Bronchial epithelial cell (primary cell): Measurements from ENCODE around the gene CTDP1. TPM values are rescaled to one million over a fixed set of nuclear protein-coding genes. Genes with fewer than 3 reads are reported as not detected.
A peak's percentile ranks its signal among the peaks of the same experiment; 100 is the strongest.

Experiments used
- DNase-seq: peaks from one replicate; pipeline ENCODE4 v3.0.0-alpha.2; 2010; ENCODE audit warnings: low read depth
- FAIRE-seq: peaks from 2 replicates; lab custom pipeline; 2011; peaks lifted over from hg19 to GRCh38; lab: Jason Lieb, UNC
- H3K27me3 ChIP-seq: 2 replicates; pipeline ENCODE4 v1.5.1; 2011; ENCODE audit warnings: low read length; ENCODE audit not compliant: control insufficient read depth, insufficient read depth
- H3K36me3 ChIP-seq: 2 replicates; pipeline ENCODE4 v1.5.1; 2011; ENCODE audit warnings: low read length; ENCODE audit not compliant: control insufficient read depth, insufficient read depth
- H3K4me3 ChIP-seq: 2 replicates; pipeline ENCODE4 v1.5.1; 2011; ENCODE audit warnings: mild to moderate bottlenecking, low read depth, low read length, control low read depth
- total RNA-seq: library from RNA; depleted of rRNA; stranded (reverse); fragments of >200 nt; gene quantifications from 2 replicates; pipeline ENCODE4 v1.2.1, GENCODE V29; 2014
- TF ChIP-seq, protein P1 (sequence below): IDR thresholded peaks from 2 replicates; pipeline ENCODE4 v1.5.1; 2011; ENCODE audit warnings: mild to moderate bottlenecking, moderate library complexity, low read length, control low read depth, inconsistent platforms; ENCODE audit not compliant: insufficient read depth, severe bottlenecking

CTDP1 gene
- total RNA-seq, 1 donor from 2014 or later: 27.1 TPM

DNA sequence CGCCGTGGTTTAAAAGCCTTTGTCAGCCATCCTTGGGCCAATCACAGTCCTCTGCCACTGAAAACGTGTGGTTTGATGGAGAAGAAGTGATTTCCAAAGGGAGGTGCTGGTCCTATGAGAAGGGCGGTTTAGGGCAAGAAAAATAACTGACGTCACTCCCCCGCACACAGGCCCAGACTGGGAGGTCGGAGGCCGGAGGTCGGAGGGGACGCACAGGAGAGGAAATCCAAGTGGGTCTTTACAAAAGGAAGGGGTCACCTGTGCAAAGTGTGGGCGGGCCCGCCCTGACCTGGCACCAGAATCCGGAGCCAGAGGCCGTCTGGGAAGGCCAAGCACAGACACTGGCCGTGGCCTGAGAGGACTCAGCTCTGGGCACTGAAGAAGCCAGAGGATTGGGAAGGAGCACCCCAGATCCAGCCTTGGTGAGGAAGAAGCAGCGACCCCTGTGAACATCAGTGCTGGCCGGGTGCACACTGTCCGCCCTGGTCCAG lies 100.1 kb downstream of the CTDP1 start:
- no peak for FAIRE-seq
- H3K27me3 ChIP-seq: no peaks in the 10 kb centered on the region

DNA sequence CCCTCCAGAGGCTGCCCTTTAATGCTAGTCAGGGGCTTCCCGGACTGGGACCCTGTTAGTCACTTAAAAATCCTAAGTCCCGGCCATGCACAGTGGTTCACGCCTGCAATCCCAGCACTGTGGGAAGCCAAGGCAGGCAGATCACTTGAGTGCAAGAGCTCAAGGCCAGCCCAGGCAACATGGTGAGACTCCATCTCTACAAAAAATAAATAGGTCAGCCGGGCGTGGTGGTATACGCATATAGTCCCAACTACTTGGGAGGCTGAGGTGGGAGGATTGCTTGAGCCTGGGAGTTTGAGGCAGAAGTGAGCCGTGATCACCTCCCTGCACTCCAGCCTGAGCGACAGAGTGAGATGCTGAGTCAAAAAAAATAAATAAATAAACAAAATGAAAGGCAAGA lies 100.9 kb downstream of the CTDP1 start:
- no peak for FAIRE-seq
- H3K27me3 ChIP-seq: no peaks in the 10 kb centered on the region
- no peak overlapping the region for H3K4me3 ChIP-seq
- H3K36me3 ChIP-seq: no peaks in the 10 kb centered on the region
- TF ChIP-seq, protein P1, sequence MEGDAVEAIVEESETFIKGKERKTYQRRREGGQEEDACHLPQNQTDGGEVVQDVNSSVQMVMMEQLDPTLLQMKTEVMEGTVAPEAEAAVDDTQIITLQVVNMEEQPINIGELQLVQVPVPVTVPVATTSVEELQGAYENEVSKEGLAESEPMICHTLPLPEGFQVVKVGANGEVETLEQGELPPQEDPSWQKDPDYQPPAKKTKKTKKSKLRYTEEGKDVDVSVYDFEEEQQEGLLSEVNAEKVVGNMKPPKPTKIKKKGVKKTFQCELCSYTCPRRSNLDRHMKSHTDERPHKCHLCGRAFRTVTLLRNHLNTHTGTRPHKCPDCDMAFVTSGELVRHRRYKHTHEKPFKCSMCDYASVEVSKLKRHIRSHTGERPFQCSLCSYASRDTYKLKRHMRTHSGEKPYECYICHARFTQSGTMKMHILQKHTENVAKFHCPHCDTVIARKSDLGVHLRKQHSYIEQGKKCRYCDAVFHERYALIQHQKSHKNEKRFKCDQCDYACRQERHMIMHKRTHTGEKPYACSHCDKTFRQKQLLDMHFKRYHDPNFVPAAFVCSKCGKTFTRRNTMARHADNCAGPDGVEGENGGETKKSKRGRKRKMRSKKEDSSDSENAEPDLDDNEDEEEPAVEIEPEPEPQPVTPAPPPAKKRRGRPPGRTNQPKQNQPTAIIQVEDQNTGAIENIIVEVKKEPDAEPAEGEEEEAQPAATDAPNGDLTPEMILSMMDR: no peak
- DNase-seq: no peak

More for the DNA sequence above, 100.1 kb downstream of the CTDP1 start:
- Histone ChIP-seq H3K36me3 (no peaks in the 10 kb centered on the region), H3K4me3 (no peak overlapping the region)
- TF ChIP-seq, protein P1: no peak
- DNase-seq: no peak

DNA sequence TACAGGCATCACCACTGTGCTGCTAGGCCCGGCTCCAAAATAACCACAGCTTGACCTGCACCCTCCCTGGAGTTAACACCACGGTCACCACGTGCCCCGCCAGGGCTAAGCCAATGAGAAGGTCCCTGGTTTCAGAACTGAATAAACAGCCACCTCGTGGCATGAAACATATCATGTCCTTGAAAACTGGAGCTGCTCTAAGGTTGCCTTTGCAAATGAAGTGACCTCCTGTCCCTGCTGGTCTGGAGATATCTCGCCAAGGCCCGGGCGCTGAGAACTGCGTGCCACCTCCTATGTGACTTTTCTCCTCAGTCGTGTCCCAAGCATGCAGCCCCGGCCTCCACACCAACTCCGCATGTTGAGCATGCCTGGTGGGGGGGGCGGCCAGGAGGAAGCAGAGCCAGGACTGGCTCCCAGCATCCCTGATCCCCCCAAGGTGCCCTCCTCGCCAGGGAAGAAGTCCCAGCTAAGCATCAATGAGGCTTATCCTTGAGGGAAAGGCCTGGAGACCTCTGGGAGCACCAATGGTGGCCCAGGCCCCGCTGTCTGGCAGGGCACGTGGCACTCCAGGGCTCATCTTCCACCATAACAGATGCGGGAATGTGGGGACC lies 101.8 kb downstream of the CTDP1 start:
- no peak for FAIRE-seq
- Histone ChIP-seq H3K27me3 (peaks cover 2% of the 10 kb centered on the region), H3K36me3 (no peaks in the 10 kb centered on the region), H3K4me3 (no peak overlapping the region)
- TF ChIP-seq, protein P1: no peak
- DNase-seq: no peak

DNA sequence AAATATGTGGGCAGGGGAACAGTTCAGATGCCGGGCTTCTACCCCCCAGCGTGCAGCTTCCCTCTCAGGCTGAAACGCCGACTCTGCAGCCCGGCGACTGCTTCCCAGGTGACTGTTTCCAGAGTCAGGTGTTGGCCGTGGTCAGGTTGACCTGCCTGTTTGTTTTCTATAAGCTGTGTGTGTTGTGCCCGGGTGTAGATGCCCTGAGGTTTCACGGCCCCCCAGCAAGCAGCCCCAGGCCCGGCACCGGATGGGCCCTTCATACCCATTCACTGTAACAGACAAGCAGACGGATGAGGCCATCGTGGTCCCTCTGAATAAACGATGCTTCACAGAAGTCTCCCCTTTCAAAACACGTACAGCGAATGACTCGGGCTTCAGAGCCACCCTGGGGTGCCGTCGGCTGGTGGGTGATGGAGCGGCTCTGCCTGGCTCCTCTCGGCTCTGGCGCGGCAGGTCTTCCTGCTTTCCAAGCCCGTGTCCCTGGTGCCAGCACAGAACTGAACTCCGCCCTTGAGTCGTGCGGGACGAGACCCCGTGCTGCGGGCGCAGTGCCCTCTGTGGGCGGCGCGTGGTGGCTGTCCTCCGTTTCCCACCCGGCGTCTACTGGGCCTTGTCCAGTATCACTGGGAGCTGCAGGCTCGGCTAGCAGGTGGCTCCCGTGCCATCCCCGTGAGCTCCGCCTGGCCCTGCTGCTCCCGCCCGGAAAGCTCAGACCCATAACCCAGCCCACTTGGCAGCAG lies 103.1 kb downstream of the CTDP1 start:
- FAIRE-seq (no peak), DNase-seq (no peak)
- H3K27me3 ChIP-seq: peaks cover 5% of the 10 kb centered on the region
- no peak overlapping the region for H3K4me3 ChIP-seq
- TF ChIP-seq, protein P1: no peak
- no peaks in the 10 kb centered on the region for H3K36me3 ChIP-seq

DNA sequence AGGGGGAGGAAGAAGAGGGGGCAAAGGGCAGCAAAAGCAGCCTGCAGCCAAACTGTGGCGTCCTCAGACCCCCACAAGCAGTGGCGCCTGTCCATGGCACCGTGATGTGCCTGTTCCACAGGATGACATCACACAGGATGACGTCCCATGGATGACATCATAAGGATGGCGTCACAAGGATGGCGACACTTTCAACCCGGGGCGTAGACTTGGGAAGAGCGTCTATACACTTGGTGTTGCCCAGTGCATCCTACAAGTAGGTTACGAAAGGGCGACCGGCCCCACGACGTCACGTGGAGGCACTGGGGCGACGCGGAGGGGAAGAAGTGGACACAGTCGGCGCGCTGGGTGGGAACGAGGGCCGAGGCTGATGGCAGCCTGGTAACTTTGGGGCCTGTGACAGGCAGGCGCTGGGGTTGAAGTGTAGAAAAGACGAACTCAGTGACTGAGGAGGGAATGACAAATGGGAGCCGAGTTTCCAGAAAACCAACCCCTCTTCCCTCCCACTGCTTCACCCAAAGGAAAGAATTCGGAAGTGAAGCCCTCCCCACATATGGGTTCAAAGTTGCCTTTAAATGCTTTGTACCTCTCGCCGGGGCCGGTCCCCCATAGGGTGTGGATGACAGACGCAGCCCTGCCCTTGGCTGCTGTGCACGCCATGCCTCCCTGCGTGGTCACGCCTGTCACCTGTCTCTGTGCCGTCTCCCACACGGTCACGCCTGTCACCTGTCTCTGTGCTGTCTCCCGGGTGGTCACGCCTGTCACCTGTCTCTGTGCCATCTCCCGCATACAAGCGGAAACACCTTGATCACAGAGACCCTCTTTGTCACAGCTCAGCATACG lies 104.7 kb downstream of the CTDP1 start:
- DNase-seq (no peak), FAIRE-seq (peak; percentile 50)
- no peaks in the 10 kb centered on the region for H3K36me3 ChIP-seq
- no peak overlapping the region for H3K4me3 ChIP-seq
- TF ChIP-seq, protein P1: no peak
- peaks cover 5% of the 10 kb centered on the region for H3K27me3 ChIP-seq
